GM12873 (cell line): Measurements from ENCODE around the gene TECPR1.

Experiments
- CTCF ChIP-seq: IDR thresholded peaks from 2 replicates; pipeline ENCODE4 v1.5.1; 2012; ENCODE audit warnings: low read depth, mild to moderate bottlenecking, moderate library complexity, low read length, control low read depth; ENCODE audit not compliant: insufficient read depth; ENCODE audit errors: missing control alignments

TECPR1 gene

GRCh38 chr7:98194186-98194585 is 57.8 kb downstream of the TECPR1 start:
- no peak for TF ChIP-seq CTCF

GRCh38 chr7:98193474-98194180 is 58.4 kb downstream of the TECPR1 start:
- TF ChIP-seq CTCF: no peak

GRCh38 chr7:98192781-98193457 is 59.1 kb downstream of the TECPR1 start:
- no peak for TF ChIP-seq CTCF

- TF ChIP-seq CTCF: no peak
Observed at GRCh38 chr7:98191668-98192431, 60.2 kb downstream of the TECPR1 start.

GRCh38 chr7:98189559-98189958 is 62.5 kb downstream of the TECPR1 start:
- TF ChIP-seq CTCF: no peak

GRCh38 chr7:98187138-98187502 is 64.9 kb downstream of the TECPR1 start:
- TF ChIP-seq CTCF: no peak
